Pancreas (tissue), 10 donors: Measurements from ENCODE around the gene CRISP2. TPM values are rescaled to one million over a fixed set of nuclear protein-coding genes. Genes with fewer than 3 reads are reported as not detected.

ENCODE experiments used
- ATAC-seq, 4 donors: fragments of 200-7000 bp; cut with Tn5 transposase; one replicate each; pipeline versions ENCODE4 v1.8.0 to v1.9.1; 2020; ENCODE audit warnings: mild to moderate bottlenecking in 4 of 4, moderate library complexity in 4 of 4
- DNase-seq, 6 donors: peaks; one replicate each; pipeline ENCODE4 v3.0.0-alpha.2; 2020
- FAIRE-seq: peaks from 2 replicates; lab custom pipeline; 2012; peaks lifted over from hg19 to GRCh38; lab: Jason Lieb, UNC
- H3K27ac ChIP-seq, 4 donors: fragments of 200-600 bp; sonication (generic); 1 replicate in 3 of 4; 2 replicates in 1 of 4; pipeline versions ENCODE4 v1.5.0 to v1.8.0; 2020
- H3K27me3 ChIP-seq, 4 donors: fragments of 200-600 bp; one replicate each; pipeline ENCODE4 v1.8.0; 2021
- H3K36me3 ChIP-seq, 3 donors: fragments of 200-600 bp; sonication (generic) in 1 of 3; one replicate each; pipeline versions ENCODE4 v1.5.0 to v1.8.0; 2020 to 2021
- H3K4me1 ChIP-seq, 3 donors: fragments of 200-600 bp; one replicate each; pipeline ENCODE4 v1.8.0; 2021
- H3K4me3 ChIP-seq, 4 donors: fragments of 200-600 bp; sonication (generic) in 2 of 4; one replicate each; pipeline versions ENCODE4 v1.5.0 to v1.8.0; 2020 to 2021
- H3K9me3 ChIP-seq, 4 donors: fragments of 200-600 bp; one replicate each; pipeline ENCODE4 v1.8.0; 2021
- CTCF ChIP-seq, 4 donors: fragments of 200-600 bp; sonication (generic) in 3 of 4; IDR thresholded peaks; one replicate each; pipeline versions ENCODE4 v1.5.0 to v1.8.0; 2021; ENCODE audit warnings: antibody characterized with exemption in 4 of 4
- WGBS, 2 donors: extraction: QIAGEN DNeasy Blood & Tissue Kit; methylation state at CpG; one replicate each; pipeline ENCODE4 v1.1.7; 2013; 5-methylcytosine and 5-hydroxymethylcytosine counted together
- intact Hi-C, 3 donors: fragments of 100-400 bp; cut with DNase I; formaldehyde crosslinking; loops; one replicate each; pipeline versions ENCODE4 v1.11.1 to v1.14.2; 2022
- polyA plus RNA-seq, 2 donors: library from polyadenylated mRNA; stranded (reverse); fragments of 200-250 nt; gene quantifications; one replicate each; pipeline ENCODE4 v1.2.3, GENCODE V29; 2013
- total RNA-seq, 6 donors: library from RNA; stranded (reverse); fragmentation: NEBNext Ultra II Directional in 4 of 6; extraction: Animal tissue kit (Norgen Biotek cat#: 25700) in 4 of 6; gene quantifications; one replicate each; pipeline versions ENCODE4 v1.2.1 to v1.2.4, GENCODE V29; 2021 to 2023
- donor health status: healthy with polysubstance abuse.
- donor health status: DM: no; HTN: no; CAD: no; lungs with moderate emphysema.
- donor health status: DM: no; HTN: no; CAD: no.
- donor health status: control.
- donor health status: control.
- donor health status: Bipolar disorder and iron deficiency.
- donor health status: DM: yes; HTN: yes; CAD: no.
- donor health status: DM: no; HTN: no; CAD: no.
- donor health status: DM: no; HTN: no; CAD: no.
- donor health status: DM: yes; HTN: yes; CAD: no.

CRISP2 gene
- total and polyA plus RNA-seq, 8 donors: 0.12 to 0.96 (median 0.22) TPM; not detected in 1

- ATAC-seq: no peak
- Histone ChIP-seq H3K36me3 (no peaks in the 10 kb centered on the region), H3K27ac (no peak overlapping the region), H3K9me3 (no peaks in the 10 kb centered on the region), H3K4me1 (no peaks in the 10 kb centered on the region), H3K4me3 (no peak overlapping the region), H3K27me3 (no peaks in the 10 kb centered on the region)
- no peak for TF ChIP-seq CTCF (IDR thresholded peaks at IDR 0.05)
- no peak for FAIRE-seq
- 64 to 72% methylated on average over 4 of the region's 4 CpGs for WGBS, 2 donors
- intact Hi-C loops: no loop called here
- DNase-seq: no peak
Measured at GRCh38 chr6:49646942-49647341, 66.4 kb downstream of the CRISP2 start.

- TF ChIP-seq CTCF (IDR thresholded peaks at IDR 0.05): no peak
- no peaks in the 10 kb centered on the region for H3K9me3 ChIP-seq
- FAIRE-seq (no peak), DNase-seq (no peak), ATAC-seq (no peak)
- no peaks in the 10 kb centered on the region for H3K4me1 ChIP-seq
- no peak overlapping the region for H3K27ac ChIP-seq
- H3K4me3 ChIP-seq: no peak overlapping the region
- no peaks in the 10 kb centered on the region for H3K27me3 ChIP-seq
- intact Hi-C loops: no loop called here
- H3K36me3 ChIP-seq: no peaks in the 10 kb centered on the region
- WGBS, 2 donors: 84 to 99% methylated on average over 3 of the region's 3 CpGs
Measured at GRCh38 chr6:49646130-49646824, 67.1 kb downstream of the CRISP2 start.

GRCh38 chr6:49645139-49645538 is 68.2 kb downstream of the CRISP2 start:
- ATAC-seq (no peak), FAIRE-seq (no peak), DNase-seq (no peak)
- no peaks in the 10 kb centered on the region for H3K36me3 ChIP-seq
- no peak overlapping the region for H3K27ac ChIP-seq
- no peaks in the 10 kb centered on the region for H3K27me3 ChIP-seq
- 47 to 68% methylated on average over 3 of the region's 3 CpGs for WGBS, 2 donors
- no peak for TF ChIP-seq CTCF (IDR thresholded peaks at IDR 0.05)
- H3K9me3 ChIP-seq: no peaks in the 10 kb centered on the region
- no peaks in the 10 kb centered on the region for H3K4me1 ChIP-seq
- H3K4me3 ChIP-seq: no peak overlapping the region
- intact Hi-C loops: no loop called here

Other genes starting within 250 kb of the CRISP2 start
- gene GLYATL3, start 213.6 kb downstream of the CRISP2 start, total RNA-seq: not detected
- gene GLYATL3, start 213.6 kb downstream of the CRISP2 start, polyA plus RNA-seq: under 1 TPM in 1 of 2 donors, not detected in 1; 0.09 TPM
- gene C6orf141, start 162.9 kb downstream of the CRISP2 start, total RNA-seq: 1 to 10 TPM; 2.4 to 9.3 (median 4.6) TPM
- gene C6orf141, start 162.9 kb downstream of the CRISP2 start, polyA plus RNA-seq: 10 to 100 TPM; 14.5 to 21.1 TPM
- under 1 TPM in 1 of 6 donors, not detected in 5; 0.28 TPM for gene RHAG, start 76.7 kb downstream of the CRISP2 start, total RNA-seq
- gene RHAG, start 76.7 kb downstream of the CRISP2 start, polyA plus RNA-seq: not detected
- gene CRISP3, start 30.8 kb upstream of the CRISP2 start, total RNA-seq: 10 to 100 TPM in 4 of 6 donors, 1 to 10 TPM in 1, under 1 TPM in 1; 0.47 to 35.4 (median 13.3) TPM
- 1 to 10 TPM in 1 of 2 donors, under 1 TPM in 1; 0.49 to 2.4 TPM for gene CRISP3, start 30.8 kb upstream of the CRISP2 start, polyA plus RNA-seq
- not detected for gene PGK2, start 73.7 kb upstream of the CRISP2 start, total RNA-seq
- not detected for gene PGK2, start 73.7 kb upstream of the CRISP2 start, polyA plus RNA-seq
- gene CRISP1, start 153.0 kb upstream of the CRISP2 start, total RNA-seq: not detected
- gene CRISP1, start 153.0 kb upstream of the CRISP2 start, polyA plus RNA-seq: not detected